Measurements from ENCODE around the gene PIMREG.

GRCh38 chr17:6426356-6427101 lies 17.7 kb upstream of the PIMREG start:
- TF ChIP-seq RNF2 (IDR thresholded peaks at IDR 0.05; ENCODE audit: borderline replicate concordance, low read depth) (no peak), MAX (IDR thresholded peaks at IDR 0.05) (no peak), POLR2A (IDR thresholded peaks at IDR 0.05; ENCODE audit: low read length) (no peak), ZC3H11A (IDR thresholded peaks at IDR 0.05) (no peak), RFX5 (IDR thresholded peaks at IDR 0.05) (no peak), HES2 (IDR thresholded peaks at IDR 0.05) (no peak), CEBPB (IDR thresholded peaks at IDR 0.05) (no peak), EHMT2 (IDR thresholded peaks at IDR 0.05; ENCODE audit: low read depth) (no peak), RAD21 (conservative IDR thresholded peaks at IDR 0.05 in 1 of 2, IDR thresholded peaks at IDR 0.05 in 1 of 2) (no peak), ZNF302 (CRISPR knock-in tag; IDR thresholded peaks at IDR 0.05) (no peak)
- TF ChIP-seq, protein P1, sequence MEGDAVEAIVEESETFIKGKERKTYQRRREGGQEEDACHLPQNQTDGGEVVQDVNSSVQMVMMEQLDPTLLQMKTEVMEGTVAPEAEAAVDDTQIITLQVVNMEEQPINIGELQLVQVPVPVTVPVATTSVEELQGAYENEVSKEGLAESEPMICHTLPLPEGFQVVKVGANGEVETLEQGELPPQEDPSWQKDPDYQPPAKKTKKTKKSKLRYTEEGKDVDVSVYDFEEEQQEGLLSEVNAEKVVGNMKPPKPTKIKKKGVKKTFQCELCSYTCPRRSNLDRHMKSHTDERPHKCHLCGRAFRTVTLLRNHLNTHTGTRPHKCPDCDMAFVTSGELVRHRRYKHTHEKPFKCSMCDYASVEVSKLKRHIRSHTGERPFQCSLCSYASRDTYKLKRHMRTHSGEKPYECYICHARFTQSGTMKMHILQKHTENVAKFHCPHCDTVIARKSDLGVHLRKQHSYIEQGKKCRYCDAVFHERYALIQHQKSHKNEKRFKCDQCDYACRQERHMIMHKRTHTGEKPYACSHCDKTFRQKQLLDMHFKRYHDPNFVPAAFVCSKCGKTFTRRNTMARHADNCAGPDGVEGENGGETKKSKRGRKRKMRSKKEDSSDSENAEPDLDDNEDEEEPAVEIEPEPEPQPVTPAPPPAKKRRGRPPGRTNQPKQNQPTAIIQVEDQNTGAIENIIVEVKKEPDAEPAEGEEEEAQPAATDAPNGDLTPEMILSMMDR (IDR thresholded peaks at IDR 0.05), result no peak

Measured in A549 (cell line).